HUES6 (cell line): ENCODE measurements around the gene FDXACB1.

Experiments used
- H3K27ac ChIP-seq: 2 replicates; pipeline ENCODE4 v1.7.0; 2013; ENCODE audit warnings: low read depth, mild to moderate bottlenecking, low read length, inconsistent platforms
- H3K27me3 ChIP-seq: 2 replicates; pipeline ENCODE4 v1.6.1; 2013; ENCODE audit warnings: low read length; ENCODE audit not compliant: control insufficient read depth, insufficient read depth
- H3K36me3 ChIP-seq: 2 replicates; pipeline ENCODE4 v1.6.1; 2013; ENCODE audit warnings: low read length; ENCODE audit not compliant: control insufficient read depth, insufficient read depth
- H3K4me1 ChIP-seq: 2 replicates; pipeline ENCODE4 v1.6.1; 2013; ENCODE audit warnings: low read length; ENCODE audit not compliant: control insufficient read depth, insufficient read depth
- H3K4me3 ChIP-seq: 2 replicates; pipeline ENCODE4 v1.5.1; 2013; ENCODE audit warnings: low read depth, low read length
- H3K9ac ChIP-seq: one replicate; pipeline ENCODE4 v1.6.1; 2013; ENCODE audit warnings: mild to moderate bottlenecking, low read length
- H3K9me3 ChIP-seq: 2 replicates; pipeline ENCODE4 v1.6.1; 2013; ENCODE audit warnings: low read depth, low read length; ENCODE audit not compliant: control insufficient read depth, insufficient read depth

The FDXACB1 gene, protein sequence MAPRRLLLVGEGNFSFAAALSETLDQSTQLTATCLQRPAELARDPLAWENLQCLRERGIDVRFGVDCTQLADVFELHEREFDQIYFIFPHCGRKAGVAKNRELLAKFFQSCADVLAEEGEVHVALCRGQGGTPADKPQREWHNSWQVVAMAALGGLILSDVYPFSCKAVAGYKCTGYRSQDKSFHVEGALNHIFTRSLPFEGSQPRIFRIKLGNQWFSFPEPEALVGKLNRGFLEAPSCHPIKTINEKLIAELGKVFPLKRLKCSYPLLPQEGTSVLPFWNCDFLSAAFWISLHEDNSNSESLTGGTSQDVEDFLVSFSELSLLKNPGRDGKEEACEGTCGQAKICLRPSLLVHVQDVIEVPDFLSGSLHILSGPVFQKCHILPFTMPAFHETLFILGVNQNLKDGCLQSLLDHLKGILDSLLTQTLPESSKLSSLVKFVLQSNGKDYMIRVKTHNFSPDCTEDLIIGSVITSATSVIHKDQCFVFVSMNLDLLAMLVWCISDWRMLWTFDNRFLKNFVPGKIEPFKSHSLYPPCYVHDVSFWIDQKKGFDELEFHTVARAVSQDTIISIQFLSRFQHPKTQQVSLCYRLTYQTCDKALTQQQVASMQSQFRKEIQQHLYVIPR

DNA sequence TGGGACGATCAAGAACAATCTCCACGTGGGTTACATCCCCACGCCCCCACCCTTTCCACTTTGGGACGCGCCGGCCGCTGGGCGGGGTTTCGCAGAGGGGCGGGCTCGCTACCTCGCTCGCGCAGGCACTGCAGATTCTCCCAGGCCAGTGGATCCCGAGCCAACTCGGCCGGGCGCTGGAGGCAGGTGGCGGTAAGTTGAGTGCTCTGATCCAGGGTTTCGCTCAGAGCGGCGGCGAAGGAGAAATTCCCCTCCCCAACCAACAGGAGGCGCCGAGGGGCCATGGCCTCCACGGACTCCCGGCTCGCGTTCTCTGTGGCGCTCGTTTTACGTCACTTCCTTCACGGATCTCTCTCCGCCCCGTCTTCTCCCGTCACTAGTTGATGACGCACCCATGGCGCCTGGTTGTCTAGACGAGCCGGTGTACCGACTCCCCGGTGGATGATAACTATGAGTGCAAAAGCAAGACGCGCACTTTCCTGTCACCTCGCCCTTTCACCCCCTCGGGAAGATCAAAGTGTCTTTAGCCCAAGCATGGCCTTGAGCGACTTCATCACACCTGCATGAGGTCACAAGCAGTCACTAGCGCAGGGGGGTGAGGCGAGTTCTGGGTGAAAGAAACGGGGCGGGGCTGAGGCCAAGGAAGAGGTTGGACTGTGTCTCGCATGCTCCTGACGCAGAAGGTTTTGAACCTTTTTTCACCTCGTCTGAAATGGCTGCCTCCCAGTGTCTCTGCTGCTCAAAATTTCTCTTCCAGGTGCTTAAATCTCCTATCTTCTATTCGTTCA lies at the start of gene FDXACB1, which contains the start of gene CFAP68:
TSS of gene FDXACB1 (minus strand) at position 317 of the 788 bp plus-strand sequence. CDS start at position 284, 33 bp downstream.
TSS of gene CFAP68 (plus strand) at position 693 of the 788 bp plus-strand sequence. CDS start at position 713, 20 bp downstream.
- H3K4me1 ChIP-seq: peaks cover 7% of the 10 kb centered on the region; the same call in 1 of the 2 replicates
- peak within 1 kb of the TSS; percentile 84 for H3K9ac ChIP-seq
- H3K4me3 ChIP-seq: peak within 1 kb of the TSS; percentile 72
- H3K27me3 ChIP-seq: no peaks in the 10 kb centered on the region
- peak within 1 kb of the TSS; percentile 57 for H3K27ac ChIP-seq
- no peaks in the 10 kb centered on the region for H3K36me3 ChIP-seq
- H3K9me3 ChIP-seq: no peaks in the 10 kb centered on the region

DNA sequence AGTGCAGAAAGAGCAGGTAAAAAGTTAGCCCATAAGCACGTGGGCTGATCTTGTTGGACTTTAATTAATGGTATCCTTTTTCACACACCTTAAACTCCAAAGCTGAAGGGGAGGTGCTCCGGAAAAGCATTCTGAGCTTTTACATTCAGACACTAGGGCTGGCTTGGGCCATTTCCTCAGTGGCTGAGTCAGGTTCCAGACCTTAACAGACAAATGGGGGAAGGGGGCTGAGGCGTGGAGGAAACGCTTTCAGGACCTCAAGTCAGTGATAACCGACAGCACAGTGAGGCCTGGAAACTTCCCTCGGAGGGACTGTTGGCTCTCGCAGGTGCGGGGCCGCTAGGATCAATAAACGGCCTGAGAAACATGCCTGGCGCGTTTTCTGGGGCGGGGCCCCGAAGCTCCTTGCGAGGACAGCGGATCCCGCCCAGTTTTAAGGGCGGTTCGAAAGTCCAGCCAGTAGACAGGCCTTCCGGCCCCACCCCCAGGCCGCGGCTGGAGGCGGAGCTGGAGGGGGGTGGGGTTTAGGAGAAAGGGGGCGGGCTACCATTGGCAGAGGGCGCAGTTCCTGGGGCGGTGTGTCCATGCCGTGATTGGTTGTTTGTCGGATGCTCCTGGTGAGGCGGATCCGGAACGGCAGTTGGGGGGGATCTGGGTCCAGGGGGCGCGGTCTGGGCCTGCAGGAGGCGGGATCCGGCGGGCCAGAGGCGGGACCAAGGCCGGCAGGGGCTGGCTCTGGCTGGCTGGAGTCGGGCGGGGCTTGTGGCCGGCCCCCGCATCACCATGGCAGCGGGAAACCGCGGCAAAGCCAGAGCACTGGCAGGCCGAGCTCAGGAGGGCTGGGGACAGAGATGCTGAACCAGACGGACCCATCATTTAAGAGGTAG lies 47.8 kb upstream of the FDXACB1 start:
- H3K27ac ChIP-seq: 0 out of 2 replicates have a peak overlapping the region, but pooled peaks have one; percentile 10
- no peaks in the 10 kb centered on the region for H3K36me3 ChIP-seq
- no peaks in the 10 kb centered on the region for H3K27me3 ChIP-seq
- peaks cover 19% of the 10 kb centered on the region for H3K4me1 ChIP-seq
- peak overlapping the region; percentile 61 for H3K4me3 ChIP-seq
- H3K9me3 ChIP-seq: no peaks in the 10 kb centered on the region
- H3K9ac ChIP-seq: peak overlapping the region; percentile 49

- no peak overlapping the region for H3K9ac ChIP-seq
- peak overlapping the region; percentile 61 for H3K4me3 ChIP-seq
- H3K9me3 ChIP-seq: no peaks in the 10 kb centered on the region
- H3K36me3 ChIP-seq: no peaks in the 10 kb centered on the region
- H3K27me3 ChIP-seq: no peaks in the 10 kb centered on the region
- 0 out of 2 replicates have a peak overlapping the region, but pooled peaks have one; percentile 10 for H3K27ac ChIP-seq
- H3K4me1 ChIP-seq: peaks cover 19% of the 10 kb centered on the region
Measured at GRCh38 chr11:111925953-111926352, 47.0 kb upstream of the FDXACB1 start.

DNA sequence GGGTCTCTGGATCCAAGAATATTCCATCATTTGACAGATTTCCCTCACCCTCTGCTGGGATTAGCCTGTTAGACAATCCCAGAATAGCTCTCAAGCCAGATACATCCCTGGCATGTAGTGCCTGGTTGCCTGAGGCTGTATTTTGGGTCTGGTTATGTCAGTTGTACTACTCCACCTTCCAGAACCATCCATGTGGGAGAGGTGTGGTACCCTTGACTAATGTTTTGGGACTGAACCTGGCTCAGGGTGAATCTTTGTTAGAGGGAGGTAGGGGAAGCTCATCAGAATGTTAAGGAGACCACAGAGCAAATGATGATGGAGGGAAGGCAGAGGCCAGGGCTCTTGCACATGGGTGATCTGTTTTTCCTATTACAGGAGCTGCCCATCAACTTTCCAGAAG lies 45.0 kb upstream of the FDXACB1 start:
- H3K27me3 ChIP-seq: no peaks in the 10 kb centered on the region
- peaks cover 20% of the 10 kb centered on the region for H3K4me1 ChIP-seq
- H3K9me3 ChIP-seq: no peaks in the 10 kb centered on the region
- no peak overlapping the region for H3K4me3 ChIP-seq
- H3K36me3 ChIP-seq: no peaks in the 10 kb centered on the region
- H3K27ac ChIP-seq: no peak overlapping the region
- H3K9ac ChIP-seq: no peak overlapping the region

DNA sequence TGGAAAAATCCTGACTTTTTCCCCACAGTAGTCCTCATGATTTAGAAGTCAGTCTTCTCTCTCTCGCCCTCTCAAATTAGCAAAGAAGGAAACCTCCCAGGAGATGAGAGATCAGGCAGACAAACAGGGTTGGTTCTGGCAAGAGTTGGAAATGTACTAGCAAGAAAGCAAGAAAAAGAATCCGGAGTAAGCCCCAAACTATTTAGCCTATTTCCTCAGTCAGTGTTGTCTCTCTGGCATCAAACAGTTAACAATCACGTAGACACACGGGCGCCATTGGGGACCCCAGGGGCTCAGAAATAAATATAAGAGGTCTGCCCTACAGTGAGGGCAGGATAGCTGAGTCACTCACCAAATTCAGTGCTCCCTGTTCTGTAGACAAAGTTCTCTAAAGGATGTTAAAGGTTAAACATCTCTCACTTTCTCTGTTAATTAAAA lies 44.4 kb upstream of the FDXACB1 start:
- Histone ChIP-seq H3K9ac (no peak overlapping the region), H3K4me1 (peaks cover 26% of the 10 kb centered on the region), H3K36me3 (no peaks in the 10 kb centered on the region), H3K9me3 (no peaks in the 10 kb centered on the region), H3K27ac (no peak overlapping the region), H3K27me3 (no peaks in the 10 kb centered on the region), H3K4me3 (no peak overlapping the region)

DNA sequence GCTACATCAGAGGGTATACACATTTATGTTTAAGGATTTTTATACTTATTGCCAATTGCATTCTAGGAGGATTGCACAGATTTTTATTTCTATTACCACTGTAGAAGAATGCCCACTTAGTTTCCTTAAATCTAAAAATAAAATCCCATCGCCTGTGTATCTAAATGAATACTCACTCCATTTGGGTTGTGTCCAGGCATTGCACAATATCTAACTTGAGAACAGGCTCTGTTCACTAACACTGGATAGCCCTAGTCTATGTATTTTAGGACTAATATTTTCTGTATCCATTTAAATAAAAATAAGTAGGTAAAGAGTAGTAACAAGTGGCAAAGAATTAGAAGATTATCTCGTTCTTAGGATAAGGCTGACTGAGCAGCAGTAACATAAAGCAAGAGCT lies 43.8 kb upstream of the FDXACB1 start:
- Histone ChIP-seq H3K9ac (no peak overlapping the region), H3K27me3 (no peaks in the 10 kb centered on the region), H3K36me3 (no peaks in the 10 kb centered on the region), H3K27ac (no peak overlapping the region), H3K9me3 (no peaks in the 10 kb centered on the region), H3K4me1 (peaks cover 27% of the 10 kb centered on the region), H3K4me3 (no peak overlapping the region)

DNA sequence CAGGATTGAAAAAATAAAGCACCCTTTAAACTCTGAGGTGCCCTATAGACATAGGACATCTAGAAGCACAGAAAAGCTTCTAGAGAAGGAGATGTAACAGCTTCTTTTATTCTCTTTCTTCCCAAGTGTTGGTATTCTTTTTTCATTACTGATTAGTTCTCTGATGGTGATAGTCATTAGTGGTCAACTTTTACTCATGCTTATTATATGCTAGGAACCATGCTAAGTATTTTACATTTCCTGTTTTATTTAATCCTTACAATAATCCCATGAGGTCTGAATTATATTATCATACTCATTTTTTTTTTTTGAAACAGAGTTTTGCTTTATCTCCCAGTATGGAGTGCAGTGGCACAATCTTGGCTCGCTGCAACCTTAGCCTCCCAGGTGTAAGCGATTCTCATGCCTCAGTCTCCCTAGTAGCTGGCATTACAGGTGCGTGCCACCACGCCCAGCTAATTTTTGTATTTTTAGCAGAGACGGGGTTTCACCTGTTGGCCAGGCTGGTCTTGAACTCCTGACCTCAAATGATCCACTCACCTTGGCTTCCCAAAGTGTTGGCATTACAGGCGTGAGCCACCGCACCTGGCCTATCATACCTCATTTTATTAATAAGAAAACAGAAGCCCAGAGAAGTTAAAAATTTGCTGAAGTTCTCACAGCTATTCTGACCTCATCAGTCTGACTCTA lies 42.7 kb upstream of the FDXACB1 start:
- H3K36me3 ChIP-seq: no peaks in the 10 kb centered on the region
- no peak overlapping the region for H3K27ac ChIP-seq
- no peaks in the 10 kb centered on the region for H3K9me3 ChIP-seq
- H3K4me1 ChIP-seq: peaks cover 23% of the 10 kb centered on the region
- no peaks in the 10 kb centered on the region for H3K27me3 ChIP-seq
- no peak overlapping the region for H3K4me3 ChIP-seq
- H3K9ac ChIP-seq: no peak overlapping the region

- Histone ChIP-seq H3K27me3 (no peaks in the 10 kb centered on the region), H3K4me1 (peaks cover 19% of the 10 kb centered on the region), H3K9me3 (no peaks in the 10 kb centered on the region), H3K4me3 (no peak overlapping the region), H3K36me3 (no peaks in the 10 kb centered on the region), H3K27ac (no peak overlapping the region), H3K9ac (no peak overlapping the region)
Measured at GRCh38 chr11:111920908-111921307, 41.9 kb upstream of the FDXACB1 start.

GRCh38 chr11:111918390-111919256 lies 39.7 kb upstream of the FDXACB1 start, which contains the start of gene C11orf52:
TSS of gene C11orf52 (plus strand) at chr11:111918913. CDS start at chr11:111918973, 60 bp downstream.
- Histone ChIP-seq H3K9me3 (no peaks in the 10 kb centered on the region), H3K36me3 (no peaks in the 10 kb centered on the region), H3K9ac (peak within 1 kb of the TSS; percentile 43), H3K4me1 (peaks cover 17% of the 10 kb centered on the region), H3K27me3 (no peaks in the 10 kb centered on the region), H3K4me3 (peak within 1 kb of the TSS; percentile 35; the same call in 1 of the 2 replicates), H3K27ac (no peak within 1 kb of the TSS)
